ENCODE measurements around the gene ZG16B. TPM values are rescaled to one million over a fixed set of nuclear protein-coding genes. Genes with fewer than 3 reads are reported as not detected.

The ZG16B gene
- total RNA-seq, 2 donors from 2014 or later: 37.1 to 268 TPM

DNA sequence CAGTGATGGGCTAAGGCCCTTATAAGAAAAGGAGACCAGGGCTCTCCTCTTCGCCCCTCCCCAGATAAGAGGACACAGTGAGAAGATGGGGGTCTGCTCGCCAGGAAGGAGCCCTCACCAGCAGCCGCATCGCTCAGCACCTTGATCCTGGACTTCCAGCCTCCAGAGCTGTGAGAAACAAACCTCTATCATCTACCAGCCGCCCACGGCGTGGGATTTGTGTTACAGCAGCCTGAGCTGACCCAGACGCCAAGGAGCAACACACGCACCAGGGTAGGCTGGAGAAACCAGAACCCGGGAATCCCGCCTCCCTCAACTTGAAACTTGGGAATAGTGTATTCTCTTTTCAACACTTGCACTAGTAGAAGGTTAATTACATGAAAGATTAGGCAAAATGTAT is 4.2 kb upstream of the ZG16B start:
- TF ChIP-seq, protein P1, sequence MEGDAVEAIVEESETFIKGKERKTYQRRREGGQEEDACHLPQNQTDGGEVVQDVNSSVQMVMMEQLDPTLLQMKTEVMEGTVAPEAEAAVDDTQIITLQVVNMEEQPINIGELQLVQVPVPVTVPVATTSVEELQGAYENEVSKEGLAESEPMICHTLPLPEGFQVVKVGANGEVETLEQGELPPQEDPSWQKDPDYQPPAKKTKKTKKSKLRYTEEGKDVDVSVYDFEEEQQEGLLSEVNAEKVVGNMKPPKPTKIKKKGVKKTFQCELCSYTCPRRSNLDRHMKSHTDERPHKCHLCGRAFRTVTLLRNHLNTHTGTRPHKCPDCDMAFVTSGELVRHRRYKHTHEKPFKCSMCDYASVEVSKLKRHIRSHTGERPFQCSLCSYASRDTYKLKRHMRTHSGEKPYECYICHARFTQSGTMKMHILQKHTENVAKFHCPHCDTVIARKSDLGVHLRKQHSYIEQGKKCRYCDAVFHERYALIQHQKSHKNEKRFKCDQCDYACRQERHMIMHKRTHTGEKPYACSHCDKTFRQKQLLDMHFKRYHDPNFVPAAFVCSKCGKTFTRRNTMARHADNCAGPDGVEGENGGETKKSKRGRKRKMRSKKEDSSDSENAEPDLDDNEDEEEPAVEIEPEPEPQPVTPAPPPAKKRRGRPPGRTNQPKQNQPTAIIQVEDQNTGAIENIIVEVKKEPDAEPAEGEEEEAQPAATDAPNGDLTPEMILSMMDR (IDR thresholded peaks at IDR 0.05): no peak
- TF ChIP-seq POLR2AphosphoS5 (IDR thresholded peaks at IDR 0.05) (no peak), POLR2A (IDR thresholded peaks at IDR 0.05) (no peak)
- Histone ChIP-seq H3K27me3 (replicated peaks; ENCODE audit: insufficient read depth) (no peaks in the 10 kb centered on the region), H3K36me3 (no peaks in the 10 kb centered on the region), H3K4me1 (replicated peaks) (peaks cover 6% of the 10 kb centered on the region), H3K9me3 (no peaks in the 10 kb centered on the region), H3K27ac (no peak overlapping the region), H3K4me3 (no peak overlapping the region)
- intact Hi-C loops (cut with DNase I): no loop called here
- WGBS: 82% methylated on average over 11 of the region's 11 CpGs
- DNase-seq (ENCODE audit: low spot score): no peak

DNA sequence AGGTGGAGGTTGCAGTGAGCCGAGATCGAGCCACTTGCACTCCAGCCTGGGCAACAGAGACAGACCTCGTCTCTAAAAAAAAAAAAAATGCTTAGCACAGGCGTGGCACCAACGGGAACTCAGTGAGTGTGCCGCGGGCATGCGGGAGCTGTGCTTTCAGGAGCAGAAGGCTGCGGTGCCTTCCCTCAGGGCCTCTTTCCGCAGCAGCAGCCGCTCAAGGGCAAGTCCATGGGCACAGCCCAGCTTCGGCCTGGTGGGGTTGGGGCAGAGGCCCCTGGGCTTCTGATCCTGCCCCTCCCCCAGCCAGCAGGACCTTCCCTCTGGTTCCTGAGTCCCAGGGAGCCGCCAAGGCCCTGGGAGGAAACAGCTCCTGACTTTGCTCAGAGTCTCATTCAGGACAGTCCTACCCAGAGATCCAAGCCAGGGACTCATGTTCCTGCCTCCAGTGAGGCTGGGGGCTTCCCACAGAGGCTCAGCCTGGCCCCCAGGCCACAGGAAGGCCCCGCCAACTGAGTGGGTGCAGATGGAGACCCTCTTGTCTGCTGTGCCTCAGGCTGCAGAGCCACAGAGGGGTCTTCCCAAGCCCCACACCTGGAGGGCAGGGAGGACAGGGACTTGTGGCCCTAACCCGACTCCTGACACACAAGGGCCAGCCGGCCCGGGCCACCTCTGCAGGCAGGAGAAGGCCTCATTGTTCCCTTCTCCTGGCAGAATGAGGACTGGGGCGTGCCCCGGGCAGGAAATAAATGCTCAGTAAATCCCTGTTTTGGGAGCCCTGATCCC is 3.3 kb upstream of the ZG16B start:
- WGBS: 74% methylated on average over 18 of the region's 19 CpGs
- H3K4me1 ChIP-seq (replicated peaks): peaks cover 6% of the 10 kb centered on the region
- H3K4me3 ChIP-seq: no peak overlapping the region
- intact Hi-C loops (cut with DNase I): no loop called here
- H3K9me3 ChIP-seq: no peaks in the 10 kb centered on the region
- TF ChIP-seq, protein P1 (IDR thresholded peaks at IDR 0.05): no peak
- TF ChIP-seq POLR2AphosphoS5 (IDR thresholded peaks at IDR 0.05) (no peak), POLR2A (IDR thresholded peaks at IDR 0.05) (no peak)
- no peak for DNase-seq (ENCODE audit: low spot score)
- H3K36me3 ChIP-seq: no peaks in the 10 kb centered on the region
- no peaks in the 10 kb centered on the region for H3K27me3 ChIP-seq (replicated peaks; ENCODE audit: insufficient read depth)
- no peak overlapping the region for H3K27ac ChIP-seq

DNA sequence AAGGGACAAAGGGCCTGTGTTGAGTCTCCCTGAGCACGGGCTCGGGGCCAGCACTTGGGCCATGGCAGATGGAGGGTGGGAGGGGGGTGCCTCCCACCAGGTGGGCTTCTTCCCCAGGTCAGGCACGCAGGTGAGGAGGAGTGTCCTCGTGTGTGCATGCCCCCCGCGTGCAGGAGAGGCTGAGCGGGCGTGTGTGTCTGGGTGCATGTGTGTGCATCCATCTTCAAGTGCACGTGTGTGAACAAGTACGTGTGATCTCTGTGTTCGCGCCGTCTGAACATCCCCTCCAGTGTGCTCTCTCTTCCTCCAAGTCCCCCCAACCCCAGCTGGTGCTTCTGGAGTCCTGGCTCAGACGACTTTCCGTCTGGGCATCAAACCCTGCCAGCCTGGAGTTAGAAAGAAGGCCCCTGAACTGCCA is 2.7 kb upstream of the ZG16B start:
- H3K4me1 ChIP-seq (replicated peaks): peaks cover 6% of the 10 kb centered on the region
- TF ChIP-seq POLR2AphosphoS5 (IDR thresholded peaks at IDR 0.05) (no peak), POLR2A (IDR thresholded peaks at IDR 0.05) (no peak)
- TF ChIP-seq, protein P1 (IDR thresholded peaks at IDR 0.05): no peak
- intact Hi-C loops (cut with DNase I): no loop called here
- H3K27me3 ChIP-seq (replicated peaks; ENCODE audit: insufficient read depth): no peaks in the 10 kb centered on the region
- 83% methylated on average over 13 of the region's 15 CpGs for WGBS
- DNase-seq (ENCODE audit: low spot score): no peak
- H3K36me3 ChIP-seq: no peaks in the 10 kb centered on the region
- H3K9me3 ChIP-seq: no peaks in the 10 kb centered on the region
- H3K27ac ChIP-seq: no peak overlapping the region
- H3K4me3 ChIP-seq: no peak overlapping the region

DNA sequence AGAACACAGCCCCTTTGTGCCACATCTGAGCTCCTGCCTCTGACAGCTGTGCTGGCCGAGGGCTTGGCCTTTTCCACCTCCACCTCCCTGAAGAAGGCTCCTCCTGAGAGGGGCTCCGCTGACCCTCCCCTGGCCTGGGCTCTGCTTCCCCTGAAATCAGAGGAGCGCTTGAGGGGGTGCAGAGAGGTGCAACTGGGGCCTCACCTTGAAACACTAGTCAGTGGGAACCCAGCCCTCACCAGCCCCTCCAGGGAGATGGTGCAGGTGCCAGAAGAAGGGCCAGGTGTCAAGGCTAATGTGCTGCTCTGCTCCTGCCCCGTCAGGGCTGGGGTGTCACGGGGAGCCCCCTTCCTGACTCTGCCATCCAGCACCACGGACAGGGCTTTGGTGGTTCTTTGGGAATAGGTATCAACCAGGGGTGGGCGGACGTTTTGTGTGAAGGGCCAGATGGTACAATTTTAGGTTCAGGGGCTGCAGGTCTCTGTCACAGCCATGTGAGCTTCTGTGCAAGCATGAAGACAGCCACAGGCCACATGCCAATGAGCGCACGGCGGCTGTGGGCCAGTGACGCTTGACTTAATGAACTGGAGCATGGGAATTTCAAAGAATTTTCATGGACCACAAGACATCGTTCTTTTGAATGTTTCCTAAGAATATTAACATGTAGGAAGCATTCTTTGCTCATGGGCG is 2.1 kb upstream of the ZG16B start:
- intact Hi-C loops (cut with DNase I): no loop called here
- no peak overlapping the region for H3K4me3 ChIP-seq
- H3K9me3 ChIP-seq: no peaks in the 10 kb centered on the region
- H3K4me1 ChIP-seq (replicated peaks): peaks cover 6% of the 10 kb centered on the region
- 77% methylated on average over 14 of the region's 14 CpGs for WGBS
- H3K27ac ChIP-seq: no peak overlapping the region
- H3K36me3 ChIP-seq: no peaks in the 10 kb centered on the region
- no peaks in the 10 kb centered on the region for H3K27me3 ChIP-seq (replicated peaks; ENCODE audit: insufficient read depth)
- TF ChIP-seq POLR2A (IDR thresholded peaks at IDR 0.05) (no peak), POLR2AphosphoS5 (IDR thresholded peaks at IDR 0.05) (no peak)
- TF ChIP-seq, protein P1 (IDR thresholded peaks at IDR 0.05): no peak
- no peak for DNase-seq (ENCODE audit: low spot score)

DNA sequence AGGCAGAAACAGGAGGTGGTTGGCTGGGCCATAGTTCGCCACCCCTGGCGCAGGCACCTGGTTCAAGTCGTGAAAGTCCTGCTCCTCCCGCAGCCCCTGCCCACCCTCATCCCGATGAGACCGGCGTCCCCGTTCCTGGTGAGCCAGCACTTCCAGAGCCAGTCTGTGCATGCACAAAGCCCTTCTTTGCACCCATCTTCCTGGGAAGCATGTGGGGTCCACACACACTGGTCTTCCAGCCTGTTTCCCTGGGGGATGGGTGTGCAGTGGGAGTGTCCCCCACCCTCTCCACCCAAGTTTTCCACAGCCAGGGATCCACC is 1.6 kb upstream of the ZG16B start:
- H3K4me1 ChIP-seq (replicated peaks): peaks cover 6% of the 10 kb centered on the region
- intact Hi-C loops (cut with DNase I): no loop called here
- WGBS: 88% methylated on average over 8 of the region's 8 CpGs

More for the DNA sequence above, 1.6 kb upstream of the ZG16B start:
- no peak for DNase-seq (ENCODE audit: low spot score)
- H3K27ac ChIP-seq: no peak overlapping the region
- H3K9me3 ChIP-seq: no peaks in the 10 kb centered on the region
- TF ChIP-seq POLR2AphosphoS5 (IDR thresholded peaks at IDR 0.05) (no peak), POLR2A (IDR thresholded peaks at IDR 0.05) (no peak)
- TF ChIP-seq, protein P1 (IDR thresholded peaks at IDR 0.05): no peak
- no peak overlapping the region for H3K4me3 ChIP-seq
- H3K36me3 ChIP-seq: no peaks in the 10 kb centered on the region
- H3K27me3 ChIP-seq (replicated peaks; ENCODE audit: insufficient read depth): no peaks in the 10 kb centered on the region

All from prostate gland (tissue), 2 donors.